Measurements from ENCODE around the gene COIL. TPM values are rescaled to one million over a fixed set of nuclear protein-coding genes. Genes with fewer than 3 reads are reported as not detected.
"Not testable (repeated sequence)": the region's sequence is repeated elsewhere in the genome, so short reads cannot be mapped to it uniquely, and the experiment has no call there.

The COIL gene
- total RNA-seq, 1 experiment from 2014 or later: 22.9 TPM

GRCh38 chr17:56966338-56966737, 5.5 kb upstream of the COIL start:
- H3K27ac ChIP-seq (ENCODE audit: low read length): no peak overlapping the region
- DNase-seq (no peak), ATAC-seq (no peak)
- no peaks in the 10 kb centered on the region for H3K79me2 ChIP-seq (ENCODE audit: low read length)
- intact Hi-C loops (cut with micrococcal nuclease): no loop called here
- H3K9me2 ChIP-seq (replicated peaks; ENCODE audit: low read length): no peaks in the 10 kb centered on the region
- H3K9ac ChIP-seq (ENCODE audit: low read length): no peak overlapping the region
- H4K20me1 ChIP-seq (ENCODE audit: low read length): no peaks in the 10 kb centered on the region
- no peak overlapping the region for H3K4me3 ChIP-seq (ENCODE audit: low read length)
- H2AFZ ChIP-seq (ENCODE audit: low read length): no peak overlapping the region
- H3K36me3 ChIP-seq (ENCODE audit: low read depth, low read length): no peaks in the 10 kb centered on the region
- TF ChIP-seq EZH2phosphoT487 (IDR thresholded peaks at IDR 0.05; ENCODE audit: borderline replicate concordance, low read length): no peak
- TF ChIP-seq CTCF (conservative IDR thresholded peaks at IDR 0.05; ENCODE audit: low read depth, low read length): no peak
- TF ChIP-seq EZH2 (IDR thresholded peaks at IDR 0.05; ENCODE audit: low read length, unreplicated experiment): no peak
- no TSS peak for BruUV-seq (replicated peaks)
- peaks cover under 1% of the 10 kb centered on the region; the same call in 1 of the 2 replicates for H3K4me1 ChIP-seq (ENCODE audit: insufficient read depth, low read length)
- POLR2A ChIA-PET (ENCODE audit: unreplicated experiment): no interaction called here
- H3K4me2 ChIP-seq (ENCODE audit: low read length): no peak overlapping the region
- CTCF ChIA-PET: no interaction called here
- H3K9me3 ChIP-seq (ENCODE audit: low read length): no peaks in the 10 kb centered on the region
- H3F3A ChIP-seq (ENCODE audit: low read length, unreplicated experiment): no peaks in the 10 kb centered on the region
- no peaks in the 10 kb centered on the region for H3K27me3 ChIP-seq (ENCODE audit: low read length)

- ATAC-seq; H3K79me2 ChIP-seq (ENCODE audit: low read length); intact Hi-C loops (cut with micrococcal nuclease); POLR2A ChIA-PET (ENCODE audit: unreplicated experiment); H3K27me3 ChIP-seq (ENCODE audit: low read length); H3K4me1 ChIP-seq (ENCODE audit: insufficient read depth, low read length); DNase-seq; H3K9me2 ChIP-seq (replicated peaks; ENCODE audit: low read length); H3K4me3 ChIP-seq (ENCODE audit: low read length); H4K20me1 ChIP-seq (ENCODE audit: low read length); H3K4me2 ChIP-seq (ENCODE audit: low read length); H3K36me3 ChIP-seq (ENCODE audit: low read depth, low read length); H2AFZ ChIP-seq (ENCODE audit: low read length); BruUV-seq (replicated peaks); H3K9me3 ChIP-seq (ENCODE audit: low read length); H3K9ac ChIP-seq (ENCODE audit: low read length); CTCF ChIA-PET; H3F3A ChIP-seq (ENCODE audit: low read length, unreplicated experiment); H3K27ac ChIP-seq (ENCODE audit: low read length): not testable (repeated sequence)
These were observed 4.8 kb upstream of the COIL start for GRCh38 chr17:56965681-56966080.

GRCh38 chr17:56965241-56965640, 4.4 kb upstream of the COIL start:
- H3K79me2 ChIP-seq (ENCODE audit: low read length); H4K20me1 ChIP-seq (ENCODE audit: low read length); intact Hi-C loops (cut with micrococcal nuclease); H3F3A ChIP-seq (ENCODE audit: low read length, unreplicated experiment); BruUV-seq (replicated peaks); H3K4me1 ChIP-seq (ENCODE audit: insufficient read depth, low read length); DNase-seq; H3K4me3 ChIP-seq (ENCODE audit: low read length); H3K9ac ChIP-seq (ENCODE audit: low read length); H2AFZ ChIP-seq (ENCODE audit: low read length); H3K36me3 ChIP-seq (ENCODE audit: low read depth, low read length); POLR2A ChIA-PET (ENCODE audit: unreplicated experiment); CTCF ChIA-PET; H3K27ac ChIP-seq (ENCODE audit: low read length); H3K27me3 ChIP-seq (ENCODE audit: low read length); H3K9me3 ChIP-seq (ENCODE audit: low read length); ATAC-seq; H3K4me2 ChIP-seq (ENCODE audit: low read length); H3K9me2 ChIP-seq (replicated peaks; ENCODE audit: low read length): not testable (repeated sequence)

GRCh38 chr17:56956992-56957391, 3.9 kb downstream of the COIL start:
- POLR2A ChIA-PET (ENCODE audit: unreplicated experiment): no interaction called here
- Histone ChIP-seq H3K79me2 (ENCODE audit: low read length) (peaks cover 76% of the 10 kb centered on the region), H3K4me1 (ENCODE audit: insufficient read depth, low read length) (peaks cover 29% of the 10 kb centered on the region), H3K9me2 (replicated peaks; ENCODE audit: low read length) (no peaks in the 10 kb centered on the region), H3K36me3 (ENCODE audit: low read depth, low read length) (no peaks in the 10 kb centered on the region; the same call in 1 of the 2 replicates), H3K9ac (ENCODE audit: low read length) (no peak overlapping the region), H3K27me3 (ENCODE audit: low read length) (no peaks in the 10 kb centered on the region), H3K27ac (ENCODE audit: low read length) (no peak overlapping the region), H4K20me1 (ENCODE audit: low read length) (0 out of 2 replicates have a peak, but pooled peaks cover 5% of the 10 kb centered on the region), H3F3A (ENCODE audit: low read length, unreplicated experiment) (no peaks in the 10 kb centered on the region), H3K4me2 (ENCODE audit: low read length) (no peak overlapping the region), H2AFZ (ENCODE audit: low read length) (no peak overlapping the region), H3K4me3 (ENCODE audit: low read length) (no peak overlapping the region), H3K9me3 (ENCODE audit: low read length) (no peaks in the 10 kb centered on the region)
- ATAC-seq (no peak), DNase-seq (no peak)
- intact Hi-C loops (cut with micrococcal nuclease): no loop called here
- BruUV-seq (replicated peaks): no TSS peak
- CTCF ChIA-PET: no interaction called here
- no peak for TF ChIP-seq CTCF (conservative IDR thresholded peaks at IDR 0.05; ENCODE audit: low read depth, low read length)
- no peak for TF ChIP-seq EZH2 (IDR thresholded peaks at IDR 0.05; ENCODE audit: low read length, unreplicated experiment)
- no peak for TF ChIP-seq EZH2phosphoT487 (IDR thresholded peaks at IDR 0.05; ENCODE audit: borderline replicate concordance, low read length)

Data from PC-3 (cell line).